GM18868 (cell line): ENCODE measurements around the gene HDAC4.

Experiments used
- ATAC-seq: cut with Tn5 transposase; IDR thresholded peaks from one replicate; pipeline ENCODE4 v1.9.1; 2021; ENCODE audit warnings: mild to moderate bottlenecking, moderate library complexity; ENCODE audit not compliant: unreplicated experiment

The HDAC4 gene

DNA sequence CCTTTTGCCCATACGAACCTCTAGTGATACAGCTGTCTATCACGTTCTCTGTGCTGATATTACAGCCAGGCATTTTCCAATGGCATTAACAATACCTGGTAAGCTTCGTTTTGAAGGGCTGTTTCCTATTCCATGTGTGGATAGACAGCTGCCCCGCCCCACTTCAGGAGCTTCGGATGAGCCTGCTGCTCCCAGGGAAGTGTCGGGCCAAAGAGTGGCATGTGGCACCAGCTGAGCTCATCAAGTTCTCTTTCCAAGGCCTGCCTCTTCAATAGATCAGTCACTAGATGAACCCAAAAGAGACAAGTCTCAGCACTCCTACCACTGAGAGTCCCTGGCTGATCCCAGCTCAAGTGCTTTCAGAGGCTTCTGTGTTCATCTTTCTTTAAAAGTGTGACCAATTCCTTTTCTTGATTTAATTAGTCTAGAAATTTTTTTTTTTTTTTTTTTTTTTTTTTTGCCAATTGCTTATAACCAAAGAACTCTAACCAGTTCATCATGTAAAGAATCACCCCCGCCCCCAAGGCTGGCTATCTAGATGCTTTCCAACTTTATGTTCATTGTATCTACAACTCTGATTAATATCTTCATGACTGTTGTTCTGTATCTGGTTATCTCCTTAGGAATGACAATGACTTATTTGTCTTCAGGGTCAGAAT is 46.6 kb downstream of the HDAC4 start:
- no peak for ATAC-seq

GRCh38 chr2:239353692-239354091 is 47.1 kb downstream of the HDAC4 start:
- no peak for ATAC-seq

DNA sequence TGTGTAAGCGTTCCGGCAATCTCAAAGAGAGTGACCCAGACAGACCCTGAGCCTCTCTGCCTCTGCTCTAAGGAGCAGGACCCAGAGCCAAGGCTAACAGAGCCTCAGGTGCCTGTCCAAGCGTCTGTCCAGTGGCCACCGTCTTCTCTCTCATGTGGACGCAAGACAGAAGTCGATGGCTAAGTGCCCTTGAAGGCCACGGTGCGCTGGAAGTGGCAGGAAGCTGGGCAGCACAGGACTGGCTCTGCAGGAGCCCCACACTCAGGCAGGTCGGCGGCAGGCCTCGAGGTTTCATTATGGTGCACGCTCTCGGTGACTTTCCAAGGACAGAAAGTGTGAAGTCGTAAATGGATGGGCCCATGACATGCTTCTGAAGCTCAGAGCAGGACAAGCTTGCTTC is 49.1 kb downstream of the HDAC4 start:
- ATAC-seq: no peak

DNA sequence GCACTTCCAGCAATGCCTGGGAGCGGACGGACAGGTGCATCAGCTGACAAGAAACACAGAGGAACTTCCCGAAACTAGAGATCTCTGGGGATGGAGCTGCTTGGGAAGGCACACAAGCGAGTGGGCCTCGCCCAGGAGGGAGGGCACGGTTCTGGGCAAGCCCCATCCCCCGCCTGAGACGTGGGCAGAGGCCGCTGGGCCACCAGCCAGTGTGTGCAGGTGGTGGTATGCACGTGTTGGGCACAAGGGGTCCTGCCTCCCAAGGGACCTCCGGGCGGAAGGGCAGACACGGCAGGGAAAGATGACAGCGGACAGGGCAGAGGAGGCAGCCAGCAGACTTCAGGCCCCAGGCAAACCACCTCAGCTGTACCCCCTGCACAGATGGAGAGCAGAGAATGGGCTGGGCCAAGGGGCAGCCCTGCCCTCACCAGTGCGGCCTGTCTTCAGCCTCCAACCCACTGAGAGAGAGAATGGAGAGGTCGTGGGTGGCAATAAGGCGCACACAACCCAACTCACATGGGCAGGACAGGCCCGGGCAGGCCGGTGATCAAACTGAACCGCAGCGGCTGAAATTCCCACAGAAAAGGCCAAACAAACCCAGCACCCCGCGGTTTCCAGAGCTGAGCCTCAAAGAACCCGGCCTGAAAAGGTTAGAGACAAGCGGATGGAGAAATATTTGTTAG is 51.2 kb downstream of the HDAC4 start:
- ATAC-seq: no peak

- ATAC-seq: no peak
Measured at GRCh38 chr2:239348563-239349452, 52.0 kb downstream of the HDAC4 start.

DNA sequence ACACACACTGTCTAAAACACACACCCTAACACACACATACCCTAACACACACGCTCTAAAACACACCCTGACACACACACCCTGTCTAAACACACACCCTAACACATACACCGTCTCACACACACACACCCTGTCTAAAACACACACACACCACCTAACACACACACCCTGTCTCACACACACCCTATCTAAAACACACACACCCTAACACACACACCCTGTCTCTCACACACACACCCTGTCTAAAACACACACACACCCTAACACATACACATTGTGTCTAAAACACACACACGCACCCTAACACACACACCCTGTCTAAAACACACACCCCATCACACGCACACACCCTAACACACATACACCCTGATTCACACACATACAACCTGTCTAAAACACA is 54.1 kb downstream of the HDAC4 start:
- ATAC-seq: no peak

GRCh38 chr2:239345251-239345650 is 55.6 kb downstream of the HDAC4 start:
- ATAC-seq: no peak

DNA sequence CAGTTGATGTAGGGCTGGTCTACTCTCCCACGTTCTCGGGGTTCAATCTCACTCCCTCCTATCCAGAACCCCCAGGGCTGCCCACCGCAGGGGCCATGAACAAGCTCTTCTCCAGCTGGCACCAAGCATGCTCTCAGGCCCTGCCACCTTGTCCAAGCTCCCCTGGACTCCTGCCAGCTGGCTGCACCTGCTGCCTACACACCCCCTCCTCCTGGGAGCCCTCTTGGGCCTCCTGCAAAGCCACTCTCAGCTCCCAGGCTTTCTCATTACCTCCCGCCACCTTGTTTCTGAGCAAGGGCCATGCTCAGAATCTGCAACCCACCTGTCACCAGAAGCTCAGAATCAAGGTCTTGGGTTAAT is 56.0 kb downstream of the HDAC4 start:
- no peak for ATAC-seq

- ATAC-seq: no peak
Measured at GRCh38 chr2:239343946-239344856, 56.6 kb downstream of the HDAC4 start.

GRCh38 chr2:239343460-239343859 is 57.4 kb downstream of the HDAC4 start:
- ATAC-seq: no peak

DNA sequence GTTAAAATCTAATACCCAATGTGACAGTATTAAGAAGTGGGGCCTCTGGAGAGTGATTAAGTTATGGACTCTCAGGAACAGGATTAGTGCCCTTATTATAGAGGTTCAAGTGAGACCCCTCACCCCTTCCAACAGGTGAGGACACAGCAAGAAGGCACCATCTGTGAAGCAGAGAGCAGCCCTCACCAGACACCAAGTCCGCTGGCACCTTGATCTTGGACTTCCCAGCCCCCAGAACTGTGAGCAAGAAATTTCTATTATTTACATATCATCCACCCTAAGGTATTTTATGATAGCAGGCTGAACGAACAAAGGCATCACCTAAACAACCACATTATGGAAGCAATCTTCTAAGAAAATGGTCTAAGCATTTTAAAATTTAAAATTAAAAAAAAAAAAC is 59.0 kb downstream of the HDAC4 start:
- no peak for ATAC-seq

DNA sequence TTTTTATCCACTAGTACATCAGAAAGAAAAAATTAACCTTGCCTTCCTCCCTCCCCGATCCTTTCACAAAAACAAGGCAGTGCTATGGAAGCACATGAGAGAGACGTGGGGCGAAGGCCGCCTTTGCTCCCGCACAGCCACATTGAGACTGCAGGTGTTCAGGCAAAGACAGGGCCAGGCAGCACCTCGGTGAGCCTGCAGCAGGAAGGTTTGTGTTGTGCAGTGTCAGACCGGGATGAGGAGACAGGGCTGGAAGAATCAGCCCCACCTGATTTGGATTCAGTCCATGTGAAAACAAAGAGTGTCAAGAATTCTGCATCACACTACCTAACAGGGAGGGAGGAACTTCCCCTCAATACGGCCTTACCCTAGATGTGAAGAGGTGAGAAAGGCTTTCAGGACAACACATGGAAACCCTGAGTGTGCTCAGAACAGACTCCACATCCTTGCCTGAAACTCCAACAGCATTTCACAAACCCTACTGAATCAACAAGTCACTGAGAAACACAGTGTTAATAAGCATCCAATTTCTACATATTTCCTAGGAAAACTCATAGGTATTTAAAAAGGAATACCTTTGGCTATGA is 59.6 kb downstream of the HDAC4 start:
- ATAC-seq: no peak

DNA sequence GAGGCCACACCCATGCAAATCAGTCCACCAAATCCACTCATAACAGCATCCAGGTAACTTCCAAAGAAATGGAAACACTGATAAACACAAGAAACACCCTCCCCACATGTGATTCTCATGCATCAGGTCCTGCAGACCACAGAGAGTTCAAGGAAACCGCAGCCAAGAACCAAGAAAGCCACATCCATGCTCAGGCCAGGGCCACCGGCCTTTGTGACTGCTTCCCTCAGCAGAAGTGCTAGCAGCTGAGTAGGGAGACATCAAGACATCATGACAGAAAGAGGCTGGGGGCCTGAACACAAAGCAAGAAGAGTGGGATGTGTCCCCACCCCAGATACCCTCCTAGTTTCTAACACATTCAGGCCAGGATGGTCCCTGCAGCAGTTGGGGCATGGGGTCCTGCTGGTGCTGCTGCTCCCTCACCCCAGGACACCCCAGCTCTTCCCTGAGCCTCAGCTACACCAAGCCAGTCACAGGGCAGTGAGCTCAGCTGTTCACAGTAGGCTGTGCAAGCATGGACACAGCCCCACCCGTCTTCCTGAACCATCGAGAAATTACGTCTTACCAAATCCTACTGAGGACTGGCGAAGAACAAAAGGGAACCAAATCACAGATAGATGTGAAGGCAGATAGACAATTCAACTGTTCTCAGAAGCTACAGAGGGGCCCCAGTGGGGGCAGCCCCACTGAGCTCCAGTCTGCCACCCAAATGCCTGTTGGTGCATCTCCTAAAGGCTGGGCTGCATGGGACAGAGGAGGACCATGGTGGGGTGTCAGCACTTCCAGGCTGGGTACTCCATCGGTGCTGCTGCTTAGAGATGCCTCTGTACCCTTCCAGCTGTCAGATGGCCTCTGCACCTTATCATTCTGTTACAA is 60.9 kb downstream of the HDAC4 start:
- ATAC-seq: peak; percentile 74

DNA sequence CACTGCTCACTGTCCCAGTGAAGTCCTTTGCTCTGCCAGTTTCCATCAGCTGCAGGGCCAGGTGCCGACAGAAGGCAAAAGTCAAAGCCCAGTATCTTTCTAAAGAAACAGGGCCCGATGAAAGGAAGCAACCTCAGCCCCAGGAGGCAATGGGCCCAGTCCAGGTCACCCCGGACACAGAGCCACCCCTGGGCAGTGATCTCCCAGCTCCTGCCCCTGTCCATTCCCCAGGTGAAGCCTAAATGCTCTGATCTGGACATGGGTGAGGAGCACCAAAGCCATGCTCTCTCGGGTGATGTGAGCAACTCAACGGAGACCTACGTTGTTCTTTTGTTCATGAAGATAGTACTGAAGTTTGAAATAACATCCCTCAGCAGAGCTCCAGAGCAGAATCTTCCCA is 61.6 kb downstream of the HDAC4 start:
- ATAC-seq: no peak

GRCh38 chr2:239337877-239338484 is 62.8 kb downstream of the HDAC4 start:
- ATAC-seq: no peak

- no peak for ATAC-seq
Measured at GRCh38 chr2:239337122-239337876, 63.5 kb downstream of the HDAC4 start.

GRCh38 chr2:239331560-239331959 is 69.3 kb downstream of the HDAC4 start:
- ATAC-seq: no peak

GRCh38 chr2:239330836-239331235 is 70.0 kb downstream of the HDAC4 start:
- ATAC-seq: no peak
